GM23338 (cell line): ENCODE measurements around the gene SAMD4A. TPM values are rescaled to one million over a fixed set of nuclear protein-coding genes. Genes with fewer than 3 reads are reported as not detected.

Experiments
- ATAC-seq: fragments of 200-7000 bp; cut with Tn5 transposase; 3 replicates; pipeline ENCODE4 v1.9.1; 2020
- DNase-seq: peaks from one replicate; pipeline ENCODE4 v3.0.0-alpha.2; 2015; ENCODE audit warnings: low spot score
- H2AFZ ChIP-seq: fragments of 200-600 bp; sonication (generic); 2 replicates; pipeline ENCODE4 v1.8.0; 2016; ENCODE audit warnings: antibody characterized with exemption, mild to moderate bottlenecking, moderate library complexity
- H3F3A ChIP-seq: fragments of 200-600 bp; sonication (generic); replicated peaks from 2 replicates; pipeline ENCODE4 v1.8.0; 2017; ENCODE audit warnings: antibody characterized with exemption, mixed run types, low read depth
- H3K27ac ChIP-seq: fragments of 200-600 bp; sonication (generic); 2 replicates; pipeline ENCODE4 v1.6.1; 2016; ENCODE audit warnings: low read depth
- H3K27me3 ChIP-seq: fragments of 200-600 bp; sonication (generic); 2 replicates; pipeline ENCODE4 v1.8.0; 2016; ENCODE audit warnings: mild to moderate bottlenecking, mixed run types, moderate library complexity; ENCODE audit not compliant: insufficient read depth
- H3K36me3 ChIP-seq: fragments of 200-600 bp; sonication (generic); 2 replicates; pipeline ENCODE4 v1.8.0; 2016; ENCODE audit warnings: mild to moderate bottlenecking; ENCODE audit not compliant: insufficient read depth
- H3K4me1 ChIP-seq: fragments of 200-600 bp; sonication (generic); 2 replicates; pipeline ENCODE4 v1.8.0; 2016; ENCODE audit warnings: mild to moderate bottlenecking, moderate library complexity; ENCODE audit not compliant: insufficient read depth
- H3K4me2 ChIP-seq: fragments of 200-600 bp; sonication (generic); 2 replicates; pipeline ENCODE4 v1.7.1; 2017; ENCODE audit warnings: mixed run types
- H3K4me3 ChIP-seq: fragments of 200-600 bp; sonication (generic); 2 replicates; pipeline ENCODE4 v1.6.1; 2016; ENCODE audit warnings: mixed run types
- H3K79me2 ChIP-seq: fragments of 200-600 bp; sonication (generic); replicated peaks from 2 replicates; pipeline ENCODE4 v1.8.0; 2017; ENCODE audit warnings: mild to moderate bottlenecking; ENCODE audit not compliant: insufficient read depth
- H3K9me2 ChIP-seq: fragments of 200-600 bp; sonication (generic); 2 replicates; pipeline ENCODE4 v1.8.0; 2017; ENCODE audit not compliant: insufficient read depth
- H4K20me1 ChIP-seq: fragments of 200-600 bp; sonication (generic); replicated peaks from 2 replicates; pipeline ENCODE4 v1.8.0; 2017; ENCODE audit warnings: mild to moderate bottlenecking; ENCODE audit not compliant: insufficient read depth
- H3K27ac Mint-ChIP-seq: 2 replicates; pipeline ENCODE4 v1.8.0; 2020; ENCODE audit warnings: inconsistent platforms, mild to moderate bottlenecking, moderate library complexity, mixed read lengths
- H3K27me3 Mint-ChIP-seq: 3 replicates; pipeline ENCODE4 v1.8.0; 2022; ENCODE audit warnings: low read depth, mild to moderate bottlenecking, moderate library complexity, mixed read lengths, inconsistent platforms; ENCODE audit not compliant: insufficient read depth, poor library complexity
- H3K36me3 Mint-ChIP-seq: 3 replicates; pipeline ENCODE4 v1.8.0; 2021; ENCODE audit warnings: low read depth, mild to moderate bottlenecking, inconsistent platforms, moderate library complexity, mixed read lengths
- H3K4me1 Mint-ChIP-seq: 3 replicates; pipeline ENCODE4 v1.8.0; 2020; ENCODE audit warnings: mild to moderate bottlenecking, inconsistent platforms, mixed read lengths
- H3K4me3 Mint-ChIP-seq: 3 replicates; pipeline ENCODE4 v1.8.0; 2021; ENCODE audit warnings: moderate library complexity, mild to moderate bottlenecking, inconsistent platforms, mixed read lengths
- H3K9me3 Mint-ChIP-seq: 3 replicates; pipeline ENCODE4 v1.8.0; 2020; ENCODE audit warnings: moderate library complexity, mild to moderate bottlenecking, inconsistent platforms, mixed read lengths
- CREB1 ChIP-seq: fragments of 250-450 bp; sonication (Bioruptor Pico); IDR thresholded peaks from 2 replicates; pipeline ENCODE4 v1.5.0; 2020; ENCODE audit warnings: low read depth, mild to moderate bottlenecking, moderate library complexity
- STAT1 ChIP-seq: IDR thresholded peaks from one replicate; pipeline ENCODE4 v1.6.1; 2016; ENCODE audit warnings: antibody characterized with exemption; ENCODE audit not compliant: unreplicated experiment
- ZNF462 ChIP-seq: fragments of 250-450 bp; sonication (Bioruptor Pico); IDR thresholded peaks from 2 replicates; pipeline ENCODE4 v1.5.0; 2020; ENCODE audit warnings: mild to moderate bottlenecking, moderate library complexity
- polyA plus RNA-seq: library from polyadenylated mRNA; unstranded; fragments of >200 nt; fragmentation: Nextera tagmentation; extraction: Ambion mirVana; gene quantifications from 2 replicates; pipeline ENCODE4 v1.2.1, GENCODE V29; 2016
- total RNA-seq: library from RNA; depleted of rRNA; stranded (reverse); fragments of >200 nt; shearing (Covaris generic); gene quantifications from 2 replicates; pipeline ENCODE4 v1.2.3, GENCODE V29; 2014

Gene SAMD4A
- total and polyA plus RNA-seq, 2 experiments from 2014 or later: 1.6 to 6.9 TPM

GRCh38 chr14:54617467-54617866 is 50.5 kb downstream of the SAMD4A start (continued):
- TF ChIP-seq ZNF462 (CRISPR knock-in tag): no peak

GRCh38 chr14:54621686-54622085 is 54.8 kb downstream of the SAMD4A start:
- H2AFZ ChIP-seq: no peak overlapping the region
- H3F3A ChIP-seq: no peaks in the 10 kb centered on the region
- Mint-ChIP-seq H3K9me3 (peaks cover 7% of the 10 kb centered on the region; the same call in 1 of the 3 replicates), H3K27me3 (peaks cover 1% of the 10 kb centered on the region), H3K27ac (no peak overlapping the region), H3K36me3 (0 out of 3 replicates have a peak, but pooled peaks cover 2% of the 10 kb centered on the region), H3K4me3 (no peak overlapping the region), H3K4me1 (peaks cover 20% of the 10 kb centered on the region)
- peaks cover 16% of the 10 kb centered on the region for H3K4me1 ChIP-seq
- H3K36me3 ChIP-seq: no peaks in the 10 kb centered on the region; the same call in 1 of the 2 replicates
- no peak overlapping the region for H3K4me2 ChIP-seq
- no peak for ATAC-seq
- no peak overlapping the region for H3K27ac ChIP-seq
- no peaks in the 10 kb centered on the region for H3K27me3 ChIP-seq
- no peak overlapping the region for H3K4me3 ChIP-seq
- H4K20me1 ChIP-seq: no peaks in the 10 kb centered on the region
- no peak for TF ChIP-seq STAT1
- no peak for TF ChIP-seq CREB1 (CRISPR knock-in tag)
- H3K79me2 ChIP-seq: no peaks in the 10 kb centered on the region
- H3K9me2 ChIP-seq: no peaks in the 10 kb centered on the region; the same call in 1 of the 2 replicates
- DNase-seq: no peak
